ENCODE measurements around the gene RCC1. TPM values are rescaled to one million over a fixed set of nuclear protein-coding genes. Genes with fewer than 3 reads are reported as not detected.
A peak's percentile ranks its signal among the peaks of the same experiment; 100 is the strongest.

RCC1 gene
- total RNA-seq, 1 experiment from 2014 or later = 103 TPM

GRCh38 chr1:28518000-28518744 is 12.3 kb downstream of the RCC1 start (continued):
- TF ChIP-seq, protein P1, sequence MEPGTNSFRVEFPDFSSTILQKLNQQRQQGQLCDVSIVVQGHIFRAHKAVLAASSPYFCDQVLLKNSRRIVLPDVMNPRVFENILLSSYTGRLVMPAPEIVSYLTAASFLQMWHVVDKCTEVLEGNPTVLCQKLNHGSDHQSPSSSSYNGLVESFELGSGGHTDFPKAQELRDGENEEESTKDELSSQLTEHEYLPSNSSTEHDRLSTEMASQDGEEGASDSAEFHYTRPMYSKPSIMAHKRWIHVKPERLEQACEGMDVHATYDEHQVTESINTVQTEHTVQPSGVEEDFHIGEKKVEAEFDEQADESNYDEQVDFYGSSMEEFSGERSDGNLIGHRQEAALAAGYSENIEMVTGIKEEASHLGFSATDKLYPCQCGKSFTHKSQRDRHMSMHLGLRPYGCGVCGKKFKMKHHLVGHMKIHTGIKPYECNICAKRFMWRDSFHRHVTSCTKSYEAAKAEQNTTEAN (CRISPR knock-in tag; IDR thresholded peaks at IDR 0.05) = peak; percentile 48; the same call in 1 of the 2 replicates
- TF ChIP-seq IRF2 (CRISPR knock-in tag; IDR thresholded peaks at IDR 0.05; ENCODE audit: borderline replicate concordance, low read depth) = no peak
- 0 out of 2 replicates have a peak, but pooled peaks have one; percentile 5 for TF ChIP-seq PRDM15 (CRISPR knock-in tag; IDR thresholded peaks at IDR 0.05)
- TF ChIP-seq PREB (CRISPR knock-in tag; IDR thresholded peaks at IDR 0.05; ENCODE audit: borderline replicate concordance) = no peak
- TF ChIP-seq ZBTB21 (CRISPR knock-in tag; IDR thresholded peaks at IDR 0.05; ENCODE audit: borderline replicate concordance) = 0 out of 2 replicates have a peak, but pooled peaks have one; percentile 60
- TF ChIP-seq FOXK1 (CRISPR knock-in tag; IDR thresholded peaks at IDR 0.05) = peak; percentile 64
- no peak for TF ChIP-seq ZNF671 (CRISPR knock-in tag; IDR thresholded peaks at IDR 0.05)
- peak; percentile 96 for TF ChIP-seq FOXP1 (CRISPR knock-in tag; IDR thresholded peaks at IDR 0.05; ENCODE audit: borderline replicate concordance)
- no peak for TF ChIP-seq ATF1 (CRISPR knock-in tag; IDR thresholded peaks at IDR 0.05)
- TF ChIP-seq CBFB (CRISPR knock-in tag; IDR thresholded peaks at IDR 0.05; ENCODE audit: low read depth) = peak; percentile 48; the same call in 1 of the 2 replicates
- no peak for TF ChIP-seq ZNF512 (CRISPR knock-in tag; IDR thresholded peaks at IDR 0.05; ENCODE audit: borderline replicate concordance)
- peak; percentile 42; the same call in 1 of the 2 replicates for TF ChIP-seq HMGXB4 (CRISPR knock-in tag; IDR thresholded peaks at IDR 0.05)
- TF ChIP-seq ZNF423 (CRISPR knock-in tag; IDR thresholded peaks at IDR 0.05) = peak; percentile 22; the same call in 1 of the 2 replicates
- TF ChIP-seq NFATC4 (CRISPR knock-in tag; IDR thresholded peaks at IDR 0.05) = peak; percentile 65; the same call in 1 of the 2 replicates
- TF ChIP-seq PRRX2 (CRISPR knock-in tag; IDR thresholded peaks at IDR 0.05) = peak; percentile 55
- no peak for TF ChIP-seq ESRRA (CRISPR knock-in tag; IDR thresholded peaks at IDR 0.05; ENCODE audit: borderline replicate concordance)
- TF ChIP-seq TEAD4 (CRISPR knock-in tag; IDR thresholded peaks at IDR 0.05) = 0 out of 2 replicates have a peak, but pooled peaks have one; percentile 12
- TF ChIP-seq, protein P2, sequence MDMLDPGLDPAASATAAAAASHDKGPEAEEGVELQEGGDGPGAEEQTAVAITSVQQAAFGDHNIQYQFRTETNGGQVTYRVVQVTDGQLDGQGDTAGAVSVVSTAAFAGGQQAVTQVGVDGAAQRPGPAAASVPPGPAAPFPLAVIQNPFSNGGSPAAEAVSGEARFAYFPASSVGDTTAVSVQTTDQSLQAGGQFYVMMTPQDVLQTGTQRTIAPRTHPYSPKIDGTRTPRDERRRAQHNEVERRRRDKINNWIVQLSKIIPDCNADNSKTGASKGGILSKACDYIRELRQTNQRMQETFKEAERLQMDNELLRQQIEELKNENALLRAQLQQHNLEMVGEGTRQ (CRISPR knock-in tag; IDR thresholded peaks at IDR 0.05) = no peak
- peak; percentile 92 for TF ChIP-seq ZNF416 (CRISPR knock-in tag; IDR thresholded peaks at IDR 0.05)
- no peak for TF ChIP-seq ATF2 (CRISPR knock-in tag; IDR thresholded peaks at IDR 0.05; ENCODE audit: borderline replicate concordance, low read depth)
- peak; percentile 74; the same call in 1 of the 2 replicates for TF ChIP-seq E2F4 (CRISPR knock-in tag; IDR thresholded peaks at IDR 0.05; ENCODE audit: borderline replicate concordance, low read depth)
- TF ChIP-seq NFYB (CRISPR knock-in tag; conservative IDR thresholded peaks at IDR 0.05; ENCODE audit: low read depth) = no peak
- no peak for TF ChIP-seq USF1 (CRISPR knock-in tag; IDR thresholded peaks at IDR 0.05)
